ENCODE data around the gene POC5. TPM values are rescaled to one million over a fixed set of nuclear protein-coding genes. Genes with fewer than 3 reads are reported as not detected.

POC5 gene
- total and polyA plus RNA-seq, 2 of the 8 experiments (the other 6 are each of a cell fraction or from before 2014, with no cell fraction given): 11.2 to 12.1 TPM

DNA sequence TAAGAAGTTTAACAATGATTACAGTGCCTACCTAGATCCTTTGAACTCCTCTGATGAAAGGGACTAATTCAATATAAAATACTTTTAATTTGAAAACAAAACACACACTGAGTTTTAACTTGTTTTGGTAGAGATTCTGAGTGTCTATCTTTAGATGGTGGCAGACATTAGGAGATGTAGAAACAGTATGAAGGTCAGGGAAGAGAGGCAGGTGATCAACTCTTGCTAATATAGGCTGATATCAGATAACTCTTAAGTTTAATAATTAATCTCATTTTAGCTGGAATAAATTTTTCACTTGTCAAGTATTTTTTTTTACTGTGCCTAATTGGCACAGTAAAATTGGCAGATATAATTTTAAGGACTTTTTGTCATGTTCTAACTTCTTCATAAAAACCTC, 30.8 kb downstream of the POC5 start (continued):
- TF ChIP-seq, protein P1, sequence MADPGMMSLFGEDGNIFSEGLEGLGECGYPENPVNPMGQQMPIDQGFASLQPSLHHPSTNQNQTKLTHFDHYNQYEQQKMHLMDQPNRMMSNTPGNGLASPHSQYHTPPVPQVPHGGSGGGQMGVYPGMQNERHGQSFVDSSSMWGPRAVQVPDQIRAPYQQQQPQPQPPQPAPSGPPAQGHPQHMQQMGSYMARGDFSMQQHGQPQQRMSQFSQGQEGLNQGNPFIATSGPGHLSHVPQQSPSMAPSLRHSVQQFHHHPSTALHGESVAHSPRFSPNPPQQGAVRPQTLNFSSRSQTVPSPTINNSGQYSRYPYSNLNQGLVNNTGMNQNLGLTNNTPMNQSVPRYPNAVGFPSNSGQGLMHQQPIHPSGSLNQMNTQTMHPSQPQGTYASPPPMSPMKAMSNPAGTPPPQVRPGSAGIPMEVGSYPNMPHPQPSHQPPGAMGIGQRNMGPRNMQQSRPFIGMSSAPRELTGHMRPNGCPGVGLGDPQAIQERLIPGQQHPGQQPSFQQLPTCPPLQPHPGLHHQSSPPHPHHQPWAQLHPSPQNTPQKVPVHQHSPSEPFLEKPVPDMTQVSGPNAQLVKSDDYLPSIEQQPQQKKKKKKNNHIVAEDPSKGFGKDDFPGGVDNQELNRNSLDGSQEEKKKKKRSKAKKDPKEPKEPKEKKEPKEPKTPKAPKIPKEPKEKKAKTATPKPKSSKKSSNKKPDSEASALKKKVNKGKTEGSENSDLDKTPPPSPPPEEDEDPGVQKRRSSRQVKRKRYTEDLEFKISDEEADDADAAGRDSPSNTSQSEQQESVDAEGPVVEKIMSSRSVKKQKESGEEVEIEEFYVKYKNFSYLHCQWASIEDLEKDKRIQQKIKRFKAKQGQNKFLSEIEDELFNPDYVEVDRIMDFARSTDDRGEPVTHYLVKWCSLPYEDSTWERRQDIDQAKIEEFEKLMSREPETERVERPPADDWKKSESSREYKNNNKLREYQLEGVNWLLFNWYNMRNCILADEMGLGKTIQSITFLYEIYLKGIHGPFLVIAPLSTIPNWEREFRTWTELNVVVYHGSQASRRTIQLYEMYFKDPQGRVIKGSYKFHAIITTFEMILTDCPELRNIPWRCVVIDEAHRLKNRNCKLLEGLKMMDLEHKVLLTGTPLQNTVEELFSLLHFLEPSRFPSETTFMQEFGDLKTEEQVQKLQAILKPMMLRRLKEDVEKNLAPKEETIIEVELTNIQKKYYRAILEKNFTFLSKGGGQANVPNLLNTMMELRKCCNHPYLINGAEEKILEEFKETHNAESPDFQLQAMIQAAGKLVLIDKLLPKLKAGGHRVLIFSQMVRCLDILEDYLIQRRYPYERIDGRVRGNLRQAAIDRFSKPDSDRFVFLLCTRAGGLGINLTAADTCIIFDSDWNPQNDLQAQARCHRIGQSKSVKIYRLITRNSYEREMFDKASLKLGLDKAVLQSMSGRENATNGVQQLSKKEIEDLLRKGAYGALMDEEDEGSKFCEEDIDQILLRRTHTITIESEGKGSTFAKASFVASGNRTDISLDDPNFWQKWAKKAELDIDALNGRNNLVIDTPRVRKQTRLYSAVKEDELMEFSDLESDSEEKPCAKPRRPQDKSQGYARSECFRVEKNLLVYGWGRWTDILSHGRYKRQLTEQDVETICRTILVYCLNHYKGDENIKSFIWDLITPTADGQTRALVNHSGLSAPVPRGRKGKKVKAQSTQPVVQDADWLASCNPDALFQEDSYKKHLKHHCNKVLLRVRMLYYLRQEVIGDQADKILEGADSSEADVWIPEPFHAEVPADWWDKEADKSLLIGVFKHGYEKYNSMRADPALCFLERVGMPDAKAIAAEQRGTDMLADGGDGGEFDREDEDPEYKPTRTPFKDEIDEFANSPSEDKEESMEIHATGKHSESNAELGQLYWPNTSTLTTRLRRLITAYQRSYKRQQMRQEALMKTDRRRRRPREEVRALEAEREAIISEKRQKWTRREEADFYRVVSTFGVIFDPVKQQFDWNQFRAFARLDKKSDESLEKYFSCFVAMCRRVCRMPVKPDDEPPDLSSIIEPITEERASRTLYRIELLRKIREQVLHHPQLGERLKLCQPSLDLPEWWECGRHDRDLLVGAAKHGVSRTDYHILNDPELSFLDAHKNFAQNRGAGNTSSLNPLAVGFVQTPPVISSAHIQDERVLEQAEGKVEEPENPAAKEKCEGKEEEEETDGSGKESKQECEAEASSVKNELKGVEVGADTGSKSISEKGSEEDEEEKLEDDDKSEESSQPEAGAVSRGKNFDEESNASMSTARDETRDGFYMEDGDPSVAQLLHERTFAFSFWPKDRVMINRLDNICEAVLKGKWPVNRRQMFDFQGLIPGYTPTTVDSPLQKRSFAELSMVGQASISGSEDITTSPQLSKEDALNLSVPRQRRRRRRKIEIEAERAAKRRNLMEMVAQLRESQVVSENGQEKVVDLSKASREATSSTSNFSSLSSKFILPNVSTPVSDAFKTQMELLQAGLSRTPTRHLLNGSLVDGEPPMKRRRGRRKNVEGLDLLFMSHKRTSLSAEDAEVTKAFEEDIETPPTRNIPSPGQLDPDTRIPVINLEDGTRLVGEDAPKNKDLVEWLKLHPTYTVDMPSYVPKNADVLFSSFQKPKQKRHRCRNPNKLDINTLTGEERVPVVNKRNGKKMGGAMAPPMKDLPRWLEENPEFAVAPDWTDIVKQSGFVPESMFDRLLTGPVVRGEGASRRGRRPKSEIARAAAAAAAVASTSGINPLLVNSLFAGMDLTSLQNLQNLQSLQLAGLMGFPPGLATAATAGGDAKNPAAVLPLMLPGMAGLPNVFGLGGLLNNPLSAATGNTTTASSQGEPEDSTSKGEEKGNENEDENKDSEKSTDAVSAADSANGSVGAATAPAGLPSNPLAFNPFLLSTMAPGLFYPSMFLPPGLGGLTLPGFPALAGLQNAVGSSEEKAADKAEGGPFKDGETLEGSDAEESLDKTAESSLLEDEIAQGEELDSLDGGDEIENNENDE (IDR thresholded peaks at IDR 0.05; ENCODE audit: insufficient replicate concordance, low read length): no peak
- TF ChIP-seq BCL11A (IDR thresholded peaks at IDR 0.05; ENCODE audit: low read depth in 2 of 2, low read length in 2 of 2): no peak
- no peak for TF ChIP-seq JUND (IDR thresholded peaks at IDR 0.05; ENCODE audit: low read length)
- TF ChIP-seq CTBP2 (IDR thresholded peaks at IDR 0.05; ENCODE audit: borderline replicate concordance, insufficient read depth, insufficient read length, low read length): no peak

All from H1 (cell line).